Frontal cortex (tissue), 4 donors: Measurements from ENCODE around the gene PKLR. TPM values are rescaled to one million over a fixed set of nuclear protein-coding genes. Genes with fewer than 3 reads are reported as not detected.
"Not testable (repeated sequence)": the region's sequence is repeated elsewhere in the genome, so short reads cannot be mapped to it uniquely, and the experiment has no call there.

ENCODE experiments used
- DNase-seq, 2 donors: peaks; one replicate each; pipeline ENCODE4 v3.0.0; 2012; ENCODE audit warnings: low spot score in 2 of 2
- FAIRE-seq: peaks from 2 replicates; lab custom pipeline; 2012; peaks lifted over from hg19 to GRCh38; lab: Jason Lieb, UNC
- total RNA-seq: library from RNA; depleted of rRNA; stranded (reverse); fragments of >200 nt; gene quantifications from one replicate; pipeline ENCODE4 v1.2.3, GENCODE V29; 2014
- donor health status: control.
- donor health status: control.
- donor health status: control.

PKLR gene
- not detected for total RNA-seq

GRCh38 chr1:155301342-155301841 lies at the start of gene PKLR:
TSS of gene PKLR (minus strand) at chr1:155301438. CDS start at chr1:155301395, 43 bp downstream.
- FAIRE-seq (no peak), DNase-seq (no peak)

GRCh38 chr1:155342842-155343241 lies 41.6 kb upstream of the PKLR start:
- FAIRE-seq: no peak
- no peak for DNase-seq

GRCh38 chr1:155339515-155340097 lies 38.4 kb upstream of the PKLR start:
- no peak for FAIRE-seq
- no peak for DNase-seq

GRCh38 chr1:155334962-155335361 lies 33.7 kb upstream of the PKLR start:
- no peak for DNase-seq
- no peak for FAIRE-seq

GRCh38 chr1:155329980-155330598 lies 28.9 kb upstream of the PKLR start:
- DNase-seq (no peak), FAIRE-seq (no peak)

- FAIRE-seq, DNase-seq: not testable (repeated sequence)
Observed at GRCh38 chr1:155328856-155329255, 27.6 kb upstream of the PKLR start.

- FAIRE-seq (no peak), DNase-seq (no peak)
Observed at GRCh38 chr1:155327981-155328380, 26.7 kb upstream of the PKLR start.

GRCh38 chr1:155326631-155327037 lies 25.4 kb upstream of the PKLR start:
- DNase-seq (no peak), FAIRE-seq (no peak)

GRCh38 chr1:155326020-155326526 lies 24.8 kb upstream of the PKLR start:
- DNase-seq: no peak
- FAIRE-seq: no peak

- FAIRE-seq (no peak), DNase-seq (no peak)
Observed at GRCh38 chr1:155325603-155325893, 24.3 kb upstream of the PKLR start.

GRCh38 chr1:155324717-155325602 lies 23.7 kb upstream of the PKLR start:
- FAIRE-seq (no peak), DNase-seq (peak in 1 of 2 donors; percentile 56)

GRCh38 chr1:155324037-155324716 lies 22.9 kb upstream of the PKLR start:
- DNase-seq: peak; percentile 94 to 95
- no peak for FAIRE-seq

- no peak for FAIRE-seq
- DNase-seq: peak; percentile 72 to 82
Observed at GRCh38 chr1:155323729-155324036, 22.4 kb upstream of the PKLR start.

GRCh38 chr1:155322953-155323728 lies 21.9 kb upstream of the PKLR start:
- peak; percentile 83 to 87 for DNase-seq
- FAIRE-seq: no peak

- FAIRE-seq (no peak), DNase-seq (peak in 1 of 2 donors; percentile 62)
Observed at GRCh38 chr1:155322571-155322952, 21.3 kb upstream of the PKLR start.

- FAIRE-seq: no peak
- DNase-seq: no peak
Observed at GRCh38 chr1:155321639-155322503, 20.6 kb upstream of the PKLR start.

- FAIRE-seq (no peak), DNase-seq (peak; percentile 67 to 83)
Observed at GRCh38 chr1:155320661-155321617, 19.7 kb upstream of the PKLR start, which contains the start of gene RUSC1. TSS of gene RUSC1 (plus strand) at chr1:155320894. CDS start at chr1:155321774, 880 bp downstream.
